ENCODE data around the gene CD276.

GRCh38 chr15:73704869-73705645 is 20.9 kb downstream of the CD276 start:
- TF ChIP-seq, protein P1, sequence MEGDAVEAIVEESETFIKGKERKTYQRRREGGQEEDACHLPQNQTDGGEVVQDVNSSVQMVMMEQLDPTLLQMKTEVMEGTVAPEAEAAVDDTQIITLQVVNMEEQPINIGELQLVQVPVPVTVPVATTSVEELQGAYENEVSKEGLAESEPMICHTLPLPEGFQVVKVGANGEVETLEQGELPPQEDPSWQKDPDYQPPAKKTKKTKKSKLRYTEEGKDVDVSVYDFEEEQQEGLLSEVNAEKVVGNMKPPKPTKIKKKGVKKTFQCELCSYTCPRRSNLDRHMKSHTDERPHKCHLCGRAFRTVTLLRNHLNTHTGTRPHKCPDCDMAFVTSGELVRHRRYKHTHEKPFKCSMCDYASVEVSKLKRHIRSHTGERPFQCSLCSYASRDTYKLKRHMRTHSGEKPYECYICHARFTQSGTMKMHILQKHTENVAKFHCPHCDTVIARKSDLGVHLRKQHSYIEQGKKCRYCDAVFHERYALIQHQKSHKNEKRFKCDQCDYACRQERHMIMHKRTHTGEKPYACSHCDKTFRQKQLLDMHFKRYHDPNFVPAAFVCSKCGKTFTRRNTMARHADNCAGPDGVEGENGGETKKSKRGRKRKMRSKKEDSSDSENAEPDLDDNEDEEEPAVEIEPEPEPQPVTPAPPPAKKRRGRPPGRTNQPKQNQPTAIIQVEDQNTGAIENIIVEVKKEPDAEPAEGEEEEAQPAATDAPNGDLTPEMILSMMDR (IDR thresholded peaks at IDR 0.05), result peak; percentile 26 to 70 (median 64)
- no peak for TF ChIP-seq POLR2A (IDR thresholded peaks at IDR 0.05)
